SU-DHL-6 (cell line): ENCODE results near the gene DIAPH3.
A peak's percentile ranks its signal among the peaks of the same experiment; 100 is the strongest.

Experiments
- H2AFZ ChIP-seq: fragments of 200-600 bp; sonication (generic); 2 replicates; pipeline ENCODE4 v1.6.1; 2014; ENCODE audit warnings: low read depth, mild to moderate bottlenecking, moderate library complexity, mixed read lengths, antibody characterized with exemption, low read length; ENCODE audit not compliant: severe bottlenecking
- H3F3A ChIP-seq: fragments of 200-600 bp; shearing (Covaris generic); 2 replicates; pipeline ENCODE4 v1.6.0; 2016; ENCODE audit warnings: antibody characterized with exemption, mild to moderate bottlenecking; ENCODE audit not compliant: insufficient read depth
- H3K27ac ChIP-seq: fragments of 200-600 bp; sonication (generic); 2 replicates; pipeline ENCODE4 v1.5.1; 2016; ENCODE audit warnings: low read depth, mild to moderate bottlenecking, low read length, moderate library complexity, mixed read lengths
- H3K27me3 ChIP-seq: fragments of 200-600 bp; sonication (generic), shearing (Covaris generic); 2 replicates; pipeline ENCODE4 v1.6.0; 2014; ENCODE audit warnings: mild to moderate bottlenecking, low read length
- H3K36me3 ChIP-seq: fragments of 200-600 bp; sonication (generic); 2 replicates; pipeline ENCODE4 v1.6.1; 2014; ENCODE audit warnings: mild to moderate bottlenecking, low read length, mixed read lengths
- H3K4me2 ChIP-seq: fragments of 300-600, 200-600 bp; shearing (Covaris generic), sonication (generic); 2 replicates; pipeline ENCODE4 v1.6.0; 2014; ENCODE audit warnings: low read length, low read depth, mild to moderate bottlenecking; ENCODE audit not compliant: poor library complexity, severe bottlenecking
- H3K4me3 ChIP-seq: fragments of 200-600 bp; sonication (generic); 2 replicates; pipeline ENCODE4 v1.5.1; 2014; ENCODE audit warnings: antibody characterized with exemption, low read length, mild to moderate bottlenecking, mixed read lengths; ENCODE audit not compliant: insufficient read depth, poor library complexity, severe bottlenecking
- H3K79me2 ChIP-seq: fragments of 200-600 bp; sonication (generic); 2 replicates; pipeline ENCODE4 v1.6.1; 2014; ENCODE audit warnings: mild to moderate bottlenecking, low read length, moderate library complexity; ENCODE audit not compliant: insufficient read depth
- H3K9ac ChIP-seq: fragments of 200-600 bp; sonication (generic); 2 replicates; pipeline ENCODE4 v1.7.0; 2014; ENCODE audit warnings: mild to moderate bottlenecking, low read length
- H3K9me2 ChIP-seq: fragments of 200-600 bp; sonication (generic); replicated peaks from 2 replicates; pipeline ENCODE4 v1.6.1; 2014; ENCODE audit warnings: low read length; ENCODE audit not compliant: insufficient read depth
- H3K9me3 ChIP-seq: fragments of 200-600 bp; sonication (generic); 2 replicates; pipeline ENCODE4 v1.6.1; 2014; ENCODE audit warnings: low read length, mixed read lengths; ENCODE audit not compliant: insufficient read depth
- H4K20me1 ChIP-seq: fragments of 200-600 bp; sonication (generic); 2 replicates; pipeline ENCODE4 v1.6.1; 2014; ENCODE audit warnings: low read depth, mild to moderate bottlenecking, antibody characterized with exemption, low read length, moderate library complexity, mixed read lengths
- EZH2phosphoT487 ChIP-seq: fragments of 200-600 bp; sonication (generic), shearing (Covaris generic); conservative IDR thresholded peaks from 2 replicates; pipeline ENCODE4 v1.6.1; 2018; ENCODE audit warnings: mild to moderate bottlenecking, antibody characterized with exemption, low read length, moderate library complexity, mixed read lengths
- TF ChIP-seq, protein P1 (sequence below): fragments of 200-600 bp; sonication (generic); IDR thresholded peaks from one replicate; pipeline ENCODE4 v1.5.1; 2017; ENCODE audit warnings: antibody characterized with exemption, mild to moderate bottlenecking, low read length, moderate library complexity; ENCODE audit not compliant: insufficient read depth, poor library complexity, severe bottlenecking

Gene DIAPH3

DNA sequence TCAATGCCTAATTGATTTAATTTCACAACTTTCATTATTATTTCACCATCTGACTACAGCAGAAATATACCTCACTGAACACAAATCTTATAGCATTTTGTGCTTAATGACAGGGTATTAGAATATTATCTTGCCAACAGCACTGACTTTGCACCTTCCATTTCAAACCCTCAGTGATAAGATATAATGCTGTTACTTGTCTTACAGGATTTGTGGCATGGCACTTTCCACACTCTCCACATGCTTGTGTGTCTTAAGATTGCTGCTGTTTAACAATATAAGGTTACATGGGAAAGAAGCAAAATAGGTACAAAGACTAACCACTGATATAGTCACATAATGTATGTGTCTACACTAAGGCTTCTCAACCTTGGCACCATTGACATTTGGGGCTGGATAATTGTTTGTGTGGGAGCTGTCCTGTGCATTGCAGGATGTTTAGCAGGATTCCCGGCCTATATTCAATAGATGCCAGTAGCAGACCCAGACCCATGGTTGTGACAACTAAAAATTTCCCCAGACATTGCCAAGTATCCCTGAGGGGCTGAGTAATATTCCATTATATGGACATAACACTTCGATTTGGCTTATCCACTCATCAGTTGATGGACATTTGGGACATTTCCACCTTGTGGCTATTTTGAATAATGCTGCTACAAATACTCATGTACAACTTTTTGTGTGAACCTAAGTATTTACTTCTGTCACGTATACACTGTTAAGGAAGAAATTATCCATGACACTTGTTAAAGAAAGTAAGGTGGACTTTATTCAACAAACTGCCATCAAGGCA lies 5.7 kb upstream of the DIAPH3 start:
- H3K4me2 ChIP-seq: no peak overlapping the region
- H3F3A ChIP-seq: 0 out of 2 replicates have a peak, but pooled peaks cover 3% of the 10 kb centered on the region
- H3K4me3 ChIP-seq: no peak overlapping the region
- no peak overlapping the region for H3K27ac ChIP-seq
- no peaks in the 10 kb centered on the region for H3K36me3 ChIP-seq
- TF ChIP-seq, protein P1, sequence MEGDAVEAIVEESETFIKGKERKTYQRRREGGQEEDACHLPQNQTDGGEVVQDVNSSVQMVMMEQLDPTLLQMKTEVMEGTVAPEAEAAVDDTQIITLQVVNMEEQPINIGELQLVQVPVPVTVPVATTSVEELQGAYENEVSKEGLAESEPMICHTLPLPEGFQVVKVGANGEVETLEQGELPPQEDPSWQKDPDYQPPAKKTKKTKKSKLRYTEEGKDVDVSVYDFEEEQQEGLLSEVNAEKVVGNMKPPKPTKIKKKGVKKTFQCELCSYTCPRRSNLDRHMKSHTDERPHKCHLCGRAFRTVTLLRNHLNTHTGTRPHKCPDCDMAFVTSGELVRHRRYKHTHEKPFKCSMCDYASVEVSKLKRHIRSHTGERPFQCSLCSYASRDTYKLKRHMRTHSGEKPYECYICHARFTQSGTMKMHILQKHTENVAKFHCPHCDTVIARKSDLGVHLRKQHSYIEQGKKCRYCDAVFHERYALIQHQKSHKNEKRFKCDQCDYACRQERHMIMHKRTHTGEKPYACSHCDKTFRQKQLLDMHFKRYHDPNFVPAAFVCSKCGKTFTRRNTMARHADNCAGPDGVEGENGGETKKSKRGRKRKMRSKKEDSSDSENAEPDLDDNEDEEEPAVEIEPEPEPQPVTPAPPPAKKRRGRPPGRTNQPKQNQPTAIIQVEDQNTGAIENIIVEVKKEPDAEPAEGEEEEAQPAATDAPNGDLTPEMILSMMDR: no peak
- no peak for TF ChIP-seq EZH2phosphoT487
- no peaks in the 10 kb centered on the region for H3K9me2 ChIP-seq
- H3K27me3 ChIP-seq: no peaks in the 10 kb centered on the region
- no peaks in the 10 kb centered on the region for H4K20me1 ChIP-seq
- no peaks in the 10 kb centered on the region for H3K79me2 ChIP-seq
- H2AFZ ChIP-seq: no peak overlapping the region
- no peaks in the 10 kb centered on the region for H3K9me3 ChIP-seq
- no peak overlapping the region for H3K9ac ChIP-seq

DNA sequence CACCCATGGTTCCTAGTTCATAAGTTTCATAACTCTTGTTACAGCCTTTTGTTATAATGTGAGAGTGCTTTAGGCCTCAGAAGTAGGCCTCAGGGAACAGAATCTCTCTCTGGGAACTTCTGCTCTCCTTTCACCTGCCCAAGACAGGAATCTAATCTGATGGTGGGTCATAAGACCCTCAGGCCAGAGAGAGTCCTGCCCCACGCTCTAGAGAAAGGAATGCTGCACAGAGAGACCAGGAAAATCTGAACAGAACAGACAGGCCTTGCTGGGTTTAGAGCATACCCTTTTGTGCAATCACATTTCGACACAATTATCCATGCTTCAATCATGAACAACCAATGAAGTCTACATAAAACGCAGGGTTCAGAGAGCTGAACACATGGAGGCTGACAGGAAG lies 3.4 kb upstream of the DIAPH3 start:
- no peaks in the 10 kb centered on the region for H3K9me3 ChIP-seq

DNA sequence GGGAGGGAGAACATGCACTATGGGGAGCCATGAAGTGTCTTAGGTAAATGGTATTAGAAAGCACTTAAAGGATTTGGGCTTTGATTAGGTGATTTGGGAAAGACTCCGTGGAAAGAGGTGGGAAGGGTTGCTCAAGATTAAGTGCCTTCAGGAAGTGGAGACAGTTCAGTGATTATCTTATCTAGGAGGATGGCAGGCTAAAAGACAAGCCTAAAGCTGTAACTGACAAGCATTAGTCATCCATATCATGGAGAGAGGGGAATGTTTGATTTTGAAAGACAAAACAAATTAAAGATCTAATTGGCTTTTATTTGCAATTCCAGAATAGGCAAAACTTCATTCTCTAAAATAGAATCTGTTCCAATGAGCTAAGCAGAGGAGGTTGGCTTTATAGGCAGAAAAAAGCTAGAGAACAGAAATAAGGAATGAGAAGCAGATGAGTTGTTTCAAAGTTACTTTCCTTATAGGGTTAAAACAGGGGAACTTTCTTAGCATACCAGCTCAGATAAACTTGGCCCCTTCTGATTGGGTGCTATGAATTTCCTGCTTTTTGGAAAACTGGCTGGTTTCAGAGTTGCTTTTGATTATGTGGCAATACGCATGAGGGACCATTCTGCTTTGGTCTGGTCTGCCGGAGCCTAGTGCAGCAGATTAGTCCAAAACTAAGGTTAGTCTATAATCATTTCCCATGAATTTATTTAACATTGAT lies 1.8 kb upstream of the DIAPH3 start:
- H3K27ac ChIP-seq: no peak overlapping the region
- H3K9ac ChIP-seq: no peak overlapping the region
- H3K9me3 ChIP-seq: no peaks in the 10 kb centered on the region
- no peak for TF ChIP-seq EZH2phosphoT487
- TF ChIP-seq, protein P1: no peak
- no peak overlapping the region for H2AFZ ChIP-seq
- H3K4me3 ChIP-seq: no peak overlapping the region
- H4K20me1 ChIP-seq: no peaks in the 10 kb centered on the region
- peaks cover 13% of the 10 kb centered on the region; the same call in 1 of the 2 replicates for H3K36me3 ChIP-seq
- no peaks in the 10 kb centered on the region for H3K27me3 ChIP-seq
- no peaks in the 10 kb centered on the region for H3K9me2 ChIP-seq
- 0 out of 2 replicates have a peak, but pooled peaks cover 3% of the 10 kb centered on the region for H3F3A ChIP-seq
- H3K4me2 ChIP-seq: peak overlapping the region; percentile 83
- peaks cover 31% of the 10 kb centered on the region for H3K79me2 ChIP-seq

More for the DNA sequence above, 3.4 kb upstream of the DIAPH3 start:
- Histone ChIP-seq H3K79me2 (peaks cover 15% of the 10 kb centered on the region), H3K9ac (no peak overlapping the region), H3K4me2 (no peak overlapping the region), H3K9me2 (no peaks in the 10 kb centered on the region), H4K20me1 (no peaks in the 10 kb centered on the region), H3K27me3 (no peaks in the 10 kb centered on the region), H2AFZ (no peak overlapping the region), H3K27ac (no peak overlapping the region), H3F3A (0 out of 2 replicates have a peak, but pooled peaks cover 3% of the 10 kb centered on the region), H3K4me3 (no peak overlapping the region), H3K36me3 (peaks cover under 1% of the 10 kb centered on the region; the same call in 1 of the 2 replicates)
- TF ChIP-seq, protein P1: no peak
- TF ChIP-seq EZH2phosphoT487: no peak
